Endothelial cell of umbilical vein (primary cell): ENCODE results near the gene SLC35G3. TPM values are rescaled to one million over a fixed set of nuclear protein-coding genes. Genes with fewer than 3 reads are reported as not detected.

Experiments
- BruUV-seq: library from RNA; stranded (reverse); fragments of 400-500 nt; replicated peaks from 2 replicates; lab custom pipeline; 2021; lab: Mats Ljungman, UMichigan
- CTCF ChIA-PET: fragments of 300-600, 350-600 bp; sonication (Branson Sonifier 250); formaldehyde crosslinking; loops from one replicate; lab custom pipeline; 2021; ENCODE audit warnings: antibody characterized with exemption, inconsistent platforms; lab: Charles Lee
- POLR2A ChIA-PET: fragments of 300-600, 350-600 bp; sonication (Branson Sonifier 250); formaldehyde crosslinking; loops from one replicate; lab custom pipeline; 2021; ENCODE audit warnings: antibody characterized with exemption, inconsistent platforms; lab: Charles Lee
- DNase-seq: peaks from one replicate; pipeline ENCODE4 v3.0.0-alpha.2; 2011; ENCODE audit warnings: low read depth, low spot score
- FAIRE-seq: peaks from 2 replicates; lab custom pipeline; 2011; peaks lifted over from hg19 to GRCh38; lab: Jason Lieb, UNC
- H2AFZ ChIP-seq: 2 replicates; pipeline ENCODE4 v1.6.0; 2012; ENCODE audit warnings: low read depth, low read length, control low read depth, inconsistent platforms
- H3K27ac ChIP-seq: 2 replicates; pipeline ENCODE4 v1.5.1; 2011; ENCODE audit warnings: low read depth, mild to moderate bottlenecking, control low read depth, low read length, moderate library complexity; ENCODE audit not compliant: insufficient read depth
- H3K27me3 ChIP-seq, 2 experiments: 2 replicates each; pipeline versions ENCODE4 v1.6.0 to v1.6.1; 2011; ENCODE audit warnings: low read length in 2 of 2, mixed read lengths in 1 of 2; ENCODE audit not compliant: control insufficient read depth in 2 of 2, insufficient read depth in 2 of 2
- H3K36me3 ChIP-seq, 2 experiments: 2 replicates in 1 of 2; 3 replicates in 1 of 2; pipeline ENCODE4 v1.5.1; 2011; ENCODE audit warnings: low read length in 2 of 2, mild to moderate bottlenecking in 1 of 2, moderate library complexity in 1 of 2; ENCODE audit not compliant: control insufficient read depth in 2 of 2, insufficient read depth in 2 of 2; ENCODE audit errors: extremely low read depth in 1 of 2
- H3K4me1 ChIP-seq: 3 replicates; pipeline ENCODE4 v1.5.1; 2011; ENCODE audit warnings: mild to moderate bottlenecking, low read length; ENCODE audit not compliant: control insufficient read depth, insufficient read depth; ENCODE audit errors: extremely low read depth
- H3K4me2 ChIP-seq: 2 replicates; pipeline ENCODE4 v1.6.1; 2011; ENCODE audit warnings: low read length, control low read depth, mixed read lengths; ENCODE audit not compliant: insufficient read depth
- H3K4me3 ChIP-seq, 3 experiments: fragments of 200-600 bp in 1 of 3; sonication (generic), shearing (Covaris generic) in 1 of 3; replicated peaks in 1 of 3; 2 replicates each; pipeline ENCODE4 v1.5.1; 2011 to 2016; ENCODE audit warnings: control low read depth in 3 of 3, low read length in 3 of 3, mild to moderate bottlenecking in 2 of 3, inconsistent platforms in 1 of 3, low read depth in 1 of 3, moderate library complexity in 1 of 3; ENCODE audit not compliant: insufficient read depth in 1 of 3
- H3K79me2 ChIP-seq: 2 replicates; pipeline ENCODE4 v1.6.0; 2012; ENCODE audit warnings: low read length, inconsistent platforms; ENCODE audit not compliant: control insufficient read depth, insufficient read depth
- H3K9ac ChIP-seq: replicated peaks from 2 replicates; pipeline ENCODE3; 2011; ENCODE audit warnings: low read length, control low read depth; ENCODE audit not compliant: insufficient read depth; ENCODE audit errors: extremely low read depth
- H3K9me1 ChIP-seq: replicated peaks from 3 replicates; pipeline ENCODE4 v1.6.0; 2011; ENCODE audit warnings: mild to moderate bottlenecking, low read length; ENCODE audit not compliant: control insufficient read depth, insufficient read depth; ENCODE audit errors: extremely low read depth
- H3K9me3 ChIP-seq: replicated peaks from 2 replicates; pipeline ENCODE4 v1.5.1; 2012; ENCODE audit warnings: low read length, inconsistent platforms; ENCODE audit not compliant: control insufficient read depth, insufficient read depth
- H4K20me1 ChIP-seq: replicated peaks from 2 replicates; pipeline ENCODE3; 2011; ENCODE audit warnings: mild to moderate bottlenecking, low read length; ENCODE audit not compliant: control insufficient read depth, insufficient read depth; ENCODE audit errors: extremely low read depth
- EZH2 ChIP-seq: IDR thresholded peaks from 2 replicates; pipeline ENCODE4 v1.6.1; 2012; ENCODE audit warnings: borderline replicate concordance, low read depth, mild to moderate bottlenecking, moderate library complexity, low read length, inconsistent platforms; ENCODE audit not compliant: severe bottlenecking
- FOS ChIP-seq: IDR thresholded peaks from 2 replicates; pipeline ENCODE4 v1.6.1; 2011; ENCODE audit warnings: mild to moderate bottlenecking, low read length, moderate library complexity, borderline replicate concordance; ENCODE audit not compliant: insufficient read depth
- GATA2 ChIP-seq: IDR thresholded peaks from 2 replicates; pipeline ENCODE4 v1.7.0; 2011; ENCODE audit warnings: low read depth, mild to moderate bottlenecking, moderate library complexity, mixed read lengths, low read length; ENCODE audit not compliant: insufficient read length, insufficient read depth
- JUN ChIP-seq: IDR thresholded peaks from 2 replicates; pipeline ENCODE4 v1.6.1; 2011; ENCODE audit warnings: borderline replicate concordance, low read depth; ENCODE audit not compliant: insufficient read length, insufficient read depth
- MYC ChIP-seq: IDR thresholded peaks from one replicate; pipeline ENCODE4 v1.6.1; 2011; ENCODE audit warnings: mild to moderate bottlenecking, low read depth, low read length
- POLR2A ChIP-seq: IDR thresholded peaks from 2 replicates; pipeline ENCODE4 v1.6.1; 2012; ENCODE audit warnings: low read depth, mild to moderate bottlenecking, control low read depth, low read length
- POLR2AphosphoS5 ChIP-seq: IDR thresholded peaks from 2 replicates; pipeline ENCODE4 v1.6.1; 2012; ENCODE audit warnings: low read depth, mild to moderate bottlenecking, control low read depth, low read length, moderate library complexity; ENCODE audit not compliant: insufficient read depth
- dilution Hi-C: fragments of 300-500 bp; cut with MboI; formaldehyde crosslinking; loops from one replicate; pipeline ENCODE4 v1.15.0; 2019; ENCODE audit warnings: low sequenced_read_pairs; ENCODE audit not compliant: extremely low pct_ligation_motif_present
- intact Hi-C: fragments of 100-400 bp; cut with micrococcal nuclease; formaldehyde crosslinking; loops from one replicate; pipeline ENCODE4 v1.10.0; 2022
- polyA plus RNA-seq, 4 experiments: library from polyadenylated mRNA; depleted of rRNA in 3 of 4; stranded (reverse) in 3 of 4; unstranded in 1 of 4; fragments of >200 nt; gene quantifications; 2 replicates each; pipeline versions ENCODE4 v1.2.1 to v1.2.3, GENCODE V29; 2011 to 2012; ENCODE audit warnings: missing spikeins in 1 of 4
- total RNA-seq: library from RNA; stranded (reverse); gene quantifications from 2 replicates; pipeline ENCODE4 v1.2.3, GENCODE V29; 2021
- TF ChIP-seq, protein P1 (sequence below): IDR thresholded peaks from 2 replicates; pipeline ENCODE4 v1.6.1; 2011; ENCODE audit not compliant: insufficient read depth, insufficient read length
- TF ChIP-seq, protein P2 (sequence below), 2 donors: IDR thresholded peaks; 1 replicate in 1 of 2; 2 replicates in 1 of 2; pipeline ENCODE4 v1.5.1; 2011; ENCODE audit warnings: low read length in 2 of 2, mild to moderate bottlenecking in 2 of 2, moderate library complexity in 2 of 2, control low read depth in 1 of 2, inconsistent platforms in 1 of 2, low read depth in 1 of 2; ENCODE audit not compliant: insufficient read depth in 1 of 2; ENCODE audit errors: extremely low read depth in 1 of 2

SLC35G3 gene
- total and polyA plus RNA-seq, 2 donors (not counting 3 experiments of a cell fraction or from before 2014, with no cell fraction given), result not detected

DNA sequence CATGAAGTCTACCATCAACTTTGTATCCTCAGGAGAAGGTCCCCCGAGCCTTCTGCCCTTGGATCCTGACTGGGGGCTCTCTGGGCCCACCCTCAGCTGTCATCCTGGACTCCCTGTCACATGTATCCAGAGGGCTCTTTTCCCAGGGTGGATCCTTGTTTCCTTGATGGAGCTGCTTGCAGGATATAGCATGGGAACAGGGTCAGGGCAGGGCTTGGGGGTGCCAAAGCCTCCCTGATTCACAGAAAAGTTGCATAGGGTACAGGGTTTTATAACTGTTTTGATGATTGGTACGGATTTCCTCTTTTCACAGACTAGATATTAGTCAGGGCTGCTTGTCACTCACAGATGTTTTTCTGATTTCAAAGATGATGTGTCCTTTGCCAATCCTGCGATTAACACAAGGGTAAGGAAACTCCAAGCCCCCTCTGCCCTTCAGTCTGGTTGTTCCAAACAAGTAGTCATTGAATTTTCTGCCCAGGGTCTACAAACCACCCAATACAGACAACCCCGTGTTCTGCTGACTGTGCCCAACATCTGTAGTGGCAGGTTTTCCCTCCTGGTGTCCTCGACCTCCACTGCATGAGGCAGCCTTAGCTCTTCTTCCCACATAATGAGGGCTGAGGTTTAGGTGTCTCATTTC, 20.6 kb upstream of the SLC35G3 start:
- Histone ChIP-seq H3K9ac (no peak overlapping the region), H3K4me1 (no peaks in the 10 kb centered on the region), H3K36me3 (no peaks in the 10 kb centered on the region), H3K9me3 (no peaks in the 10 kb centered on the region), H3K79me2 (no peaks in the 10 kb centered on the region), H3K4me3 (no peak overlapping the region), H2AFZ (no peak overlapping the region), H3K9me1 (no peaks in the 10 kb centered on the region), H3K27ac (no peak overlapping the region), H3K27me3 (peaks cover 9 to 21% of the 10 kb centered on the region in 2 experiments), H3K4me2 (no peak overlapping the region), H4K20me1 (no peaks in the 10 kb centered on the region)
- FAIRE-seq, result peak; percentile 46
- intact Hi-C loops (no loop called here), dilution Hi-C loops (no loop called here)
- no peak for DNase-seq
- ChIA-PET POLR2A (no interaction called here), CTCF (no interaction called here)
- TF ChIP-seq GATA2, result no peak
- TF ChIP-seq FOS, result no peak
- TF ChIP-seq, protein P1, sequence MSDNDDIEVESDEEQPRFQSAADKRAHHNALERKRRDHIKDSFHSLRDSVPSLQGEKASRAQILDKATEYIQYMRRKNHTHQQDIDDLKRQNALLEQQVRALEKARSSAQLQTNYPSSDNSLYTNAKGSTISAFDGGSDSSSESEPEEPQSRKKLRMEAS, result no peak
- no peak for TF ChIP-seq POLR2AphosphoS5
- TF ChIP-seq JUN, result no peak
- no peak for TF ChIP-seq MYC
- TF ChIP-seq, protein P2, sequence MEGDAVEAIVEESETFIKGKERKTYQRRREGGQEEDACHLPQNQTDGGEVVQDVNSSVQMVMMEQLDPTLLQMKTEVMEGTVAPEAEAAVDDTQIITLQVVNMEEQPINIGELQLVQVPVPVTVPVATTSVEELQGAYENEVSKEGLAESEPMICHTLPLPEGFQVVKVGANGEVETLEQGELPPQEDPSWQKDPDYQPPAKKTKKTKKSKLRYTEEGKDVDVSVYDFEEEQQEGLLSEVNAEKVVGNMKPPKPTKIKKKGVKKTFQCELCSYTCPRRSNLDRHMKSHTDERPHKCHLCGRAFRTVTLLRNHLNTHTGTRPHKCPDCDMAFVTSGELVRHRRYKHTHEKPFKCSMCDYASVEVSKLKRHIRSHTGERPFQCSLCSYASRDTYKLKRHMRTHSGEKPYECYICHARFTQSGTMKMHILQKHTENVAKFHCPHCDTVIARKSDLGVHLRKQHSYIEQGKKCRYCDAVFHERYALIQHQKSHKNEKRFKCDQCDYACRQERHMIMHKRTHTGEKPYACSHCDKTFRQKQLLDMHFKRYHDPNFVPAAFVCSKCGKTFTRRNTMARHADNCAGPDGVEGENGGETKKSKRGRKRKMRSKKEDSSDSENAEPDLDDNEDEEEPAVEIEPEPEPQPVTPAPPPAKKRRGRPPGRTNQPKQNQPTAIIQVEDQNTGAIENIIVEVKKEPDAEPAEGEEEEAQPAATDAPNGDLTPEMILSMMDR (IDR thresholded peaks at IDR 0.05; ENCODE audit: extremely low read depth in 1 of 2, insufficient read depth in 1 of 2, low read depth in 1 of 2, low read length in 2 of 2), result no peak
- TF ChIP-seq POLR2A, result no peak
- no peak for TF ChIP-seq EZH2
- no TSS peak for BruUV-seq
